DOHH2 (cell line): ENCODE data around the gene ABTB1.

Experiments
- H3F3A ChIP-seq: fragments of 200-600 bp; sonication (generic), shearing (Covaris generic); 2 replicates; pipeline ENCODE4 v1.6.0; 2016; ENCODE audit warnings: antibody characterized with exemption, mild to moderate bottlenecking; ENCODE audit not compliant: control insufficient read depth, insufficient read depth
- H3K27ac ChIP-seq: fragments of 200-600 bp; sonication (generic); 2 replicates; pipeline ENCODE4 v1.5.1; 2014; ENCODE audit warnings: low read depth, mild to moderate bottlenecking, low read length, moderate library complexity
- H3K27me3 ChIP-seq: fragments of 200-600 bp; sonication (generic); 2 replicates; pipeline ENCODE4 v1.6.1; 2014; ENCODE audit warnings: mild to moderate bottlenecking, low read length, mixed read lengths; ENCODE audit not compliant: control insufficient read depth
- H3K36me3 ChIP-seq: fragments of 200-600 bp; sonication (generic); 2 replicates; pipeline ENCODE4 v1.6.1; 2014; ENCODE audit warnings: mild to moderate bottlenecking, low read length, moderate library complexity, mixed read lengths; ENCODE audit not compliant: control insufficient read depth
- H3K4me1 ChIP-seq: fragments of 200-600 bp; sonication (generic); 2 replicates; pipeline ENCODE4 v1.6.1; 2014; ENCODE audit warnings: mild to moderate bottlenecking, low read length, mixed read lengths; ENCODE audit not compliant: control insufficient read depth
- H3K4me2 ChIP-seq: fragments of 200-600 bp; sonication (generic); 2 replicates; pipeline ENCODE4 v1.6.0; 2014; ENCODE audit warnings: mild to moderate bottlenecking, low read length, moderate library complexity
- H3K4me3 ChIP-seq: fragments of 200-600 bp; sonication (generic); 2 replicates; pipeline ENCODE4 v1.5.1; 2014; ENCODE audit warnings: mild to moderate bottlenecking, low read length, mixed read lengths
- H3K79me2 ChIP-seq: fragments of 200-600 bp; sonication (generic); 2 replicates; pipeline ENCODE4 v1.6.1; 2014; ENCODE audit warnings: mild to moderate bottlenecking, low read length, mixed read lengths; ENCODE audit not compliant: control insufficient read depth
- H3K9me2 ChIP-seq: fragments of 200-600 bp; sonication (generic); replicated peaks from 2 replicates; pipeline ENCODE4 v1.6.1; 2014; ENCODE audit warnings: mild to moderate bottlenecking, low read length, mixed read lengths; ENCODE audit not compliant: control insufficient read depth
- H3K9me3 ChIP-seq: fragments of 200-600 bp; sonication (generic); 2 replicates; pipeline ENCODE4 v1.6.1; 2014; ENCODE audit warnings: antibody characterized with exemption, low read length, mixed read lengths; ENCODE audit not compliant: control insufficient read depth, insufficient read depth
- H4K20me1 ChIP-seq: fragments of 200-600 bp; sonication (generic); 2 replicates; pipeline ENCODE4 v1.6.0; 2014; ENCODE audit warnings: low read depth, mild to moderate bottlenecking, antibody characterized with exemption, low read length, moderate library complexity; ENCODE audit not compliant: control insufficient read depth, insufficient read depth
- CTCF ChIP-seq: fragments of 200-600 bp; sonication (generic); IDR thresholded peaks from one replicate; pipeline ENCODE4 v1.5.1; 2014; ENCODE audit warnings: antibody characterized with exemption, mild to moderate bottlenecking, low read depth, low read length; ENCODE audit not compliant: poor library complexity, severe bottlenecking
- EZH2phosphoT487 ChIP-seq: fragments of 200-600 bp; sonication (generic); IDR thresholded peaks from 2 replicates; pipeline ENCODE4 v1.6.1; 2017; ENCODE audit warnings: borderline replicate concordance, mild to moderate bottlenecking, antibody characterized with exemption, low read length, moderate library complexity, mixed read lengths

ABTB1 gene

GRCh38 chr3:127667119-127667681, 5.6 kb upstream of the ABTB1 start:
- no peaks in the 10 kb centered on the region for H3K9me2 ChIP-seq
- H3K4me2 ChIP-seq = no peak overlapping the region
- H3K4me3 ChIP-seq = no peak overlapping the region
- no peaks in the 10 kb centered on the region for H3K27me3 ChIP-seq
- H3K36me3 ChIP-seq = no peaks in the 10 kb centered on the region
- TF ChIP-seq EZH2phosphoT487 = no peak
- no peak for TF ChIP-seq CTCF
- H3K9me3 ChIP-seq = no peaks in the 10 kb centered on the region
- no peaks in the 10 kb centered on the region for H4K20me1 ChIP-seq
- no peak overlapping the region for H3K27ac ChIP-seq
- peaks cover 10% of the 10 kb centered on the region for H3K4me1 ChIP-seq
- peaks cover 3% of the 10 kb centered on the region; the same call in 1 of the 2 replicates for H3K79me2 ChIP-seq
- H3F3A ChIP-seq = no peaks in the 10 kb centered on the region

- Histone ChIP-seq H3K9me2 (no peaks in the 10 kb centered on the region), H3K4me1 (peaks cover 16% of the 10 kb centered on the region), H3F3A (no peaks in the 10 kb centered on the region), H4K20me1 (no peaks in the 10 kb centered on the region), H3K79me2 (peaks cover 4% of the 10 kb centered on the region; the same call in 1 of the 2 replicates), H3K36me3 (no peaks in the 10 kb centered on the region), H3K4me3 (no peak overlapping the region), H3K27ac (no peak overlapping the region), H3K27me3 (no peaks in the 10 kb centered on the region), H3K9me3 (no peaks in the 10 kb centered on the region), H3K4me2 (no peak overlapping the region)
- TF ChIP-seq CTCF (no peak), EZH2phosphoT487 (no peak)
Measured at GRCh38 chr3:127668906-127669305, 3.8 kb upstream of the ABTB1 start.

- Histone ChIP-seq H3K27me3 (no peaks in the 10 kb centered on the region), H3K79me2 (peaks cover 4% of the 10 kb centered on the region; the same call in 1 of the 2 replicates), H3K4me1 (peaks cover 16% of the 10 kb centered on the region), H3F3A (no peaks in the 10 kb centered on the region), H3K36me3 (no peaks in the 10 kb centered on the region), H3K9me2 (no peaks in the 10 kb centered on the region), H3K4me2 (no peak overlapping the region), H4K20me1 (no peaks in the 10 kb centered on the region), H3K4me3 (no peak overlapping the region), H3K27ac (no peak overlapping the region), H3K9me3 (no peaks in the 10 kb centered on the region)
- TF ChIP-seq EZH2phosphoT487 (no peak), CTCF (no peak)
Measured at GRCh38 chr3:127669541-127670228, 3.1 kb upstream of the ABTB1 start.
